D721Med (cell line): ENCODE data around the gene CAMK2D.
A peak's percentile ranks its signal among the peaks of the same experiment; 100 is the strongest.

ENCODE experiments used
- DNase-seq: peaks from one replicate; pipeline ENCODE4 v3.0.0; 2011; ENCODE audit warnings: low spot score; ENCODE audit not compliant: insufficient read length
- FAIRE-seq: peaks from 2 replicates; lab custom pipeline; 2011; peaks lifted over from hg19 to GRCh38; lab: Jason Lieb, UNC
- CTCF ChIP-seq: IDR thresholded peaks from 2 replicates; pipeline ENCODE4 v1.5.1; 2012; ENCODE audit warnings: mild to moderate bottlenecking, control low read depth; ENCODE audit not compliant: insufficient read depth; ENCODE audit errors: missing control alignments

Gene CAMK2D

GRCh38 chr4:113555868-113556267 lies 205.7 kb downstream of the CAMK2D start:
- DNase-seq: no peak
- TF ChIP-seq CTCF: no peak
- FAIRE-seq: no peak

GRCh38 chr4:113553082-113553481 lies 208.5 kb downstream of the CAMK2D start:
- TF ChIP-seq CTCF: no peak
- FAIRE-seq (no peak), DNase-seq (no peak)

- no peak for TF ChIP-seq CTCF
- FAIRE-seq: no peak
These were observed 211.0 kb downstream of the CAMK2D start for GRCh38 chr4:113550510-113550909.

GRCh38 chr4:113548303-113548702 lies 213.2 kb downstream of the CAMK2D start:
- no peak for DNase-seq
- no peak for TF ChIP-seq CTCF
- no peak for FAIRE-seq

More at GRCh38 chr4:113550510-113550909, 211.0 kb downstream of the CAMK2D start:
- no peak for DNase-seq

- FAIRE-seq (peak; percentile 97), DNase-seq (no peak)
- peak; percentile 98 for TF ChIP-seq CTCF
These were observed 214.0 kb downstream of the CAMK2D start for GRCh38 chr4:113547487-113548042.

GRCh38 chr4:113541933-113542332 lies 219.6 kb downstream of the CAMK2D start:
- no peak for DNase-seq
- TF ChIP-seq CTCF: no peak
- no peak for FAIRE-seq

GRCh38 chr4:113540859-113541258 lies 220.7 kb downstream of the CAMK2D start:
- FAIRE-seq (peak; percentile 6), DNase-seq (no peak)
- no peak for TF ChIP-seq CTCF
